Measurements from ENCODE around the gene ATAD1.
"Not testable (repeated sequence)": the region's sequence is repeated elsewhere in the genome, so short reads cannot be mapped to it uniquely, and the experiment has no call there.

Gene ATAD1

DNA sequence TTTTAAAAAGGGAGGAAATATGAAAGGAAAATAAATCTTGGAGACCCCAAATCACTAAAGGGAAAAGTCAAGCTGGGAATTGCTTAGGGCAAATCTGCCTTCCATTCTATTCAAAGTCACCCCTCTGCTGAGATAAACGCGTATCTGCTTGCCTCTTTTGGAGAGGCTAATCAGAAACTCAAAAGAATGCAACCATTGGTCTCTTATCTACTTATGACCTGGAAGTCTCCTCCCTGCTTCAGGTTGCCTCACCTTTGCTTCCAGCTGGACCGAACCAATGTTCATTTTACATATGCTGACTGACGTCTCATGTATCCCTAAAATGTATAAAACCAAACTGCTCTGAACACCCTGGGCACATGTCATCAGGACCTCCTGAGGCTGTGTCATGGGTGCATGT, 14.7 kb downstream of the ATAD1 start:
- ATAC-seq (no peak), DNase-seq (no peak)

DNA sequence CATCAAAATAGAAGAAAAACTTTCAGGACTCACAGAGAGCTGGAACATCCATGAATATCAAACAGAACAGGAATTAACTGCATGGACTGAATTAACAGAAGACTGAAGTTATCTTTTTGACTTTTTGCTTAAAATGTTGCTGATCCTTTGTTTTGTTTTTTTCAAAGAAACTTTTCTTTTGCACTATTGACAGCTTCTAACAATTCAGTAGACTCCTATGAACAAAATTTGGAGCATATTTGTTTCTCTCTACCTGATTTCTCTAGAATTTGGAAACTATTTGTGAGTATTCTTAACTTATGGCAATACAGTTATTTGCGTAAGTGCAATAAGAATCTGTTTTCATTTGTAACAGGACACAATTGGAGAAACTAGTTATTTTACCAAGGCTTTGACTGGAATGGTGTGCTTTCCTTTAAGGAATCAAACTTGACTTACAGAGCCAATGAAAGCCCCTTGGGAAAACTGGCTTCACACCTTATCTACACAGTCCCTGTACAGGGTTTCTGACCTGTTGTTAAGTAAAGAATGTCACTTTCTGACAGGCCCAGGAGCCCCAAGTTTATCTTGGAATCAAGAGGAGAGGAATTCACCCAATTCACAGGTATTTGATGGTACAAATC, 16.1 kb downstream of the ATAD1 start:
- not testable (repeated sequence) for ATAC-seq, DNase-seq

DNA sequence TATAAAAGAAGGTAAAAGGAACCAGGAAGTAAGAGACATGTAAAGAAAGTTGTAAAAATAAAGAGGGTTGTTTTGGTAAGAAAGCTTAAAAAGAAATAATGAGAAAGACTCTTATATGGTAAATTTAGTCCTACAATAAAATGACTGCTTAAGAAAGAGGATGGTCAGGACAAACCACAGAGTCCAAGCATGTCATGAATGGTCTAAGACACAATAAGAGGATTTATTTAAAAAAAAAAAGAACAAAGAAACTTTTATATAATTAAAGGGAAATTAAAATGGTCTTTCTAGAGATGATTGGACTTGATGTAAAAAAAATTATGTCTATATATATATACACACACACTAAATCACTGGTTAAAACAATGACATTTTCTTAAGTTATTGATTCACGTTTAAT, 18.2 kb downstream of the ATAD1 start:
- DNase-seq, result no peak
- no peak for ATAC-seq

DNA sequence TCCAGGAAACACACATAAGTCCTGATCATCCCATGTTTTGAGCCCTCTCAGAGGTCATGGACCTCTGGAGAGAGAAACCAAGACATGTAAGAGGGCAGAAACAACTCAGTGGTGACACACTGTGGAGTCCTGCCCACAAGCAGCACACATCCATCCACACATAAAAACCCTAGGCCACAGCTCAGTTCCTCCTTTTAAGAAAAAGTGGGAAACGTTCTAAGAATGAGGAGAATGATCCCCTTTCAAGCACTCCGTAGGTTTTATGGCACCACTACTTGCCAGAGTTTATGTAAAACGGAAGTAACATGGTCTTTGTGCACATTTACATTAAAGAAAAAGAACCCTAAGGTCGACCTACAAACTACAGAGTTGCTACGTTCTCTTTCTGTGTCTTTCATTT, 19.9 kb downstream of the ATAD1 start:
- ATAC-seq (no peak), DNase-seq (no peak)

DNA sequence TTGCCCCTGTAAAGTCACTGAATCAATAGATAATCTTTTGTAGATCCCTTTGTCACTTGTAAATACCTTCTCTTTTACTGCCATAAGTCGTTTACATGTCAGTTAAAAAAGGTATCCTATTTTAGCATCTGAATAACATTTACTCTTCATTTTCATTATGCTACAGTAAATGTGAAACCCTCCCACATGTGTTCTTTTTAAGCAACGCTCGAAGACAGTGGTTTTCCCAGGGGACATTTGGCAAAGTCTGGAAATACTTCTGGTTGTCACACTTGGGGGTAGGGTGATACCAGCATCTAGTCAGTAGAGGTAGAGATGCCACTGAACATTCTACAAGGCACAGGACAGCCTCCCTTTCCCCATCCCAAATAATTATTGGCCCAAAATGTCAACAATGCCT, 23.7 kb downstream of the ATAD1 start:
- DNase-seq (no peak), ATAC-seq (no peak)

DNA sequence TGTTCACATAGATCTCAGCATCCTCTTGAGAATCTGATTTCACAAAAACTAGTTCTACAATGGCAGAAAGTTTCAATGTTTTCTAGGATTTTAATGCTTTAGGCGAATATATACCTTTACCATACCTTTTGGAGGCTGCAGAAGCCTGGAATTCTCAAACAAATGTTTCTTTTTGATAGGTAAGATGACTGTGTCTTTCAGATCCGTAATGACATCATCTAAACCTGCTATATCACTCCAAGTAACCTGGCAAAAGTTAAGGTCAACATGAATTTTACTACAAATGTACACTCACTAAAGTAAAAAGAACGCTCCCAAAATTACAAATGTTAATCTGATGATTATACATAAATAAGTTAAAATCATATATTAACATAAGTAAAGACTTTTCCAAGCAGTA, 27.8 kb downstream of the ATAD1 start:
- no peak for DNase-seq
- no peak for ATAC-seq

DNA sequence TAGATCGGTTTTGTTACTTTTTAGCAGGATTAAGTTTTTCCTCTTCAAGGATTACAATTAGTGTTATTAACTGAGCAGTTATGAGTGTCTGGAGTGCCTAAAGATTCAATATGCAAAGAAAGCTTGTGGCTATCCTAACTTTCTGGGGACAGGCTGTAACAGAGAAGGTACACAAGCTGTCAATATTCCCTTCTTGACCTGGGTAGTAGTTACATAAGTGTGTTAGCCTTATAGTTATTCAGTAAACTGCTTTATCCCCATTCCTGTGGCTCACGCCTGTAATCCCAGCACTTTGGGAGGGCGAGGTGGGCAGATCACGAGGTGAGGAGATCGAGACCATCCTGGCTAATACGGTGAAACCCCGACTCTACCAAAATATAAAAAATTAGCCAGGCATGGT, 31.6 kb downstream of the ATAD1 start:
- DNase-seq (no peak), ATAC-seq (no peak)

DNA sequence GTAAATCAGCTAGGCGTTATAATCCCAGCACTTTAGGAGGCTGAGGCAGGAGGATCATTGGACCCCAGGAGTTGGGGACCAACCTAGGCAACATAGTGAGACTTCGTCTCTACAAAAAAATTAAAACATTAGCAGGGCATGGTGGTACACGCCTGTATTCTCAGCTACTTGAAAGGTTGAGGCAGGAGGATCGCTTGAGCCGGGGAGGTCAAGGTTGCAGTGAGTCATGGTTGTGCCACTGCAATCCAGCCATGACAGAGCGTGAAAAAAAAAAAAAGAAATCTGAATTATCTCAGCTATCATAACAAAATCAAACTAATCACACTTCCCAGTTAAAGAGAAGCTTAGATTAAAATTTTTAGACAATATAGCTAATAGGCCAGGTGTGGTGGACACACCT, 35.3 kb downstream of the ATAD1 start:
- ATAC-seq, result no peak
- DNase-seq, result no peak

DNA sequence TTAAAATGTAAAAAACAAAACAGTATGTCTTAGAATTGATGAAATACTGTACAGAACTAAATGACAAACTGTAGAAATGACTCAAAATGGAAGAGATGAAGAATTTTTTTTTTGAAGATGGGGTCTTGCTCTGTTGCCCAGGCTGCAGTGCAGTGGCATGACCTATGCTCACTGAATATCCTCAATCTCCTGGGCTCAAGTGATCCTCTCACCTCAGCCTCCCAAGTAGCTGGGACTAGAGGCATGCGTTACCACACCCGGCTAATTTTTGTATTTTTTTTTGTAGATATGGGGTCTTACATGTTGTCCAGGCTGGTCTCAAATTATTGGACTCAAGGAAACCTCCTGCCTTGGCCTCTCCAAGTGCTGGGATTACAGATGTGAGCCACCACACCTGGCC, 36.5 kb downstream of the ATAD1 start:
- ATAC-seq, result no peak

DNA sequence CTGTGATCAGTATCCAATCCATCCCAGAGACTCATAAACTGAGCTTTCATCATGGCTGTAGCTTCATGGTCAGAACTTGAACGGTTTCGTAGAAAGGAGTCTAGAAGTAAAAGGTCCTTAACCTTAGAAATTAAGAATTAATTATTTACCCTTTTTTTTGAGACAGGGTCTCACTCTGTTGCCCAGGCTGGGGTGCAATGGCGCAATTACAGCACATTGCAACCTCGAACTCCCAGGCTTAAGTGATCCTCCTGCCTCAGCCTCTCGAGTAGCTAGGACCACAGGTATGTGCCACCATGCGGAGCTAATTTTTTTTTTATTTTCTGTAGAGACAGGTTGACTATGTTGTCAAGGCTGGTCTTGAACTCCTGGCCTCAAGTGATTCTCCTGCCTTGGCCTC, 41.7 kb downstream of the ATAD1 start:
- no peak for DNase-seq
- ATAC-seq, result no peak

More for the DNA sequence above, 36.5 kb downstream of the ATAD1 start:
- no peak for DNase-seq

DNA sequence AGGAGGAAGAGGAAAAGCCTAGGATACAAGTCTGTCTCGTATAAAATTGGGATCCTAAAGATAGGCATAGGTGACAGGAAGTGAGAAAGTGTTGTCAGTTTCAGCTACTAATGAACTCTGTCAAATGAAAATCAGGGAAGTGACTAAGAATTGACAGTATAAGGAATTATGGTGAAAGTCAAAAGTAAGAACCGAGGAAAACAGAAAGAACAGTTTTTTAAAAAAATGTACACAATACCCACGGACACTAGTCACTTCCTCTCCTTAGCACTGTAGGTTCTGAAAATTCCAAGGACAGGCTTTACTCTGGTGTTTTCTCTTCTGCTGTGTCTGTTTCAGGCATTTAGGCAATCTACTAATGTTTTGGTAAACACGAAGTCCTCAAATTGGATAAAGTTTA, 42.3 kb downstream of the ATAD1 start:
- ATAC-seq, result no peak
- no peak for DNase-seq

DNA sequence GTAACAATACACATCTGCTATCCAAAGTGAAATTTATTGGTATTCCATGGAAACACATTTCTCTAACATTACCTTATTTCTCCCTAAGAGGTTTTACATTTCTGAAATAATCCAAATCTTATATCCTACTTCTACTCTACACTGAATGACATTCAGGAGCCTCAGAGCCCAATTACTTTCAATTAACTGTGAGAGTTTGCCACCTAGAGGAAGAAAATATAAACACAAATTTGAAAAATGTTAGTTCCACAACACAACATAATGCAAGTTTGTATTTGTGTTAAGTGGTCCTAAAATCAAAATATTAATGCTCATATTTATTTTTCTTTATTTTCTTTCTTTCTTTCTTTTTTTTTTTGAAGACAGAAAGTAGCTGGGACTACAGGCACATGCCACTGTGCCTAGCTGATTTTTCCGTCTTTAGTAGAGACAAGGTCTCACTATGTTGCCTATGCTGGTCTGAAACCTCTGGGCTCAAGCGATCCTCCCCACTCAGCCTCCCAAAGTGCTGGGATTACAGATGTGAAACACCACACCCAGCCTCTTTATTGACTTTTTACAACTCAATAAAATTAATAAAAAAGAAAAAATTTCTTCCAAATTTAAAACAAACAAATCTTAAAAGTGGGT, 46.0 kb downstream of the ATAD1 start:
- ATAC-seq, result no peak
- no peak for DNase-seq

DNA sequence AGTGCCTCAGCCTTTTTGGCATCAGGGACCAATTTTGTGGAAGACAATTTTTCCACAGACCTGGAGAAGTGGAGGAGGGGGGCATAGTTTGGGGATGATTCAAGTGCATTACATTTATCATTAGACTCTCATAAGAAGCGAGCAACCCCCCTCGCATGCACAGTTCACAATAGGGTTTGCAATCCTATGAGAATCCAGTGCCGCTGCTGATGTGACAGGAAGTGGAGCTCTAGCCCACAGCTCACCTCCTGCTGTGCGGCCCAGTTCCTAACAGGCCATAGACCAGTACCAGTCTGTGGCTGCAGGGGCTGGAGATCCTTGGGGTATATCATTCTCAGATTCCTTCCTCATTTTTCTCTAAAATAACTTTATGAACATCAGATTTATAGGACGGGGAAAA, 50.8 kb downstream of the ATAD1 start:
- ATAC-seq, result no peak
- no peak for DNase-seq

DNA sequence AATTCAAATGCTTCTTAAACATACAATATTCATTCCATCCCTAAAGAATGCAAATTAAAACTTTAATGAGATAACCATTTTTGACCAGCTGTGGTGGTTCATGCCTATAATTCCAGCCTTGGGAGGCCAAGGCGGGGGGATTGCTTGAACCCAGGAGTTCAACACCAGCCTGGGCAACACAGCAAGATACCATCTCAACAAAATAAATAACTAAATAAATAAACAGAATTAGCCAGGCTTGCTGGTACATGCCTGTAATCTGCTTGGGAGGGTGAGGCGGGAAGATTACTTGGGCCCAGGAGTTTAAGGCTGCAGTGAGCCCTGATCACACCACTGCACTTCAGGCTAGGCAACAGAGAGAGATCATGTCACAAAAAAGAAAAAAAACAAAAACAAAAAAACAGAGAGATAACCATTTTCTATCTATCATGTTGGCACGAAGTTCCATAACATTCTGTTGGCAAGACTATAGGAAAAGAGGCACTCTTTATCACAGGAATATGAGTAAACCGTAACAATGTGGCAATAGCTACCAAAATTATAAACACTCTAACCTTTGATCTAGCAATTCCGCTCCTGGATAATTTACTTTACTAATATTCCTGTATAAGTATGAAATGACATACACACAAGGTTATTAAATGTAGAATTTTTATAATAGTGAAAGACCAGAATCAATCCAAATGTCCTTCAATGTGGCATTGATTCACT, 52.2 kb downstream of the ATAD1 start:
- ATAC-seq (no peak), DNase-seq (no peak)

DNA sequence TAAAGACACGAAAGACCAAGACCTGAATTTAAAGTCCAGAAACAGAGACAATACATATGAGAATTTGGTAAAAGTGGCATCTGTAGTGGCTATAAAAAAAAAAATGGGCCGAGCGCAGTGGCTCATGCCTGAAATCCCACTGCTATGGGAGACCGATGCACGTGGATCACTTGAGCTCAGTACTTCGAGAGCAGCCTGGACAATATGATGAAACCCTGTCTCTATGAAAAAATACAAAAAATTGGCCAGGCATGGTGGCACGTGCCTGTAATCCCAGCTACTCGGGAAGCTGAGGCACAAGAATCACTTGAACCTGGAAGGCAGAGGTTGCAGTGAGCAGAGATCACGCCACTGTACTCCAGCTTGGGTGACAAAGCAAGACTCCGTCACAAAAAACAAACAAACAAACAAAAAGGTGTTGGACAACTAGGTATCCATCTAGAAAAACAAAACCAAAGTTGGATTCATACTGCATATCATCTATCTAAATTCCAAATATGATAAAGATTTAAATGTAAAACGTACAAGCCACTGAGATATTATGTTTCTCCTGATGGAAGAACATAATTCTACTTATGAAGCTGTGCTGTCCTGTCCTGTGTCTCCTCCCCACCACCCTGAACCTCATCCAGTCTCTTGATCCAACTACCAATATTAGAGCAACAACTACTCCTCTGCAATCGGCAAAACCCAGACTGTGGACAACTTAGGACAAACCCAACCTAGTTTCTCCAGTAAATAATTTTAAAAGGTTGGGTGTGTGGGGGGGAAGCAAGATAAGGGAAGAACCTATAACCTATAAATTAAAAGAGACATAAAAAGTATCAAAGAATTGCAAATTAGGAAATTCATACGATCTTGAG, 53.7 kb downstream of the ATAD1 start:
- ATAC-seq (no peak), DNase-seq (no peak)

DNA sequence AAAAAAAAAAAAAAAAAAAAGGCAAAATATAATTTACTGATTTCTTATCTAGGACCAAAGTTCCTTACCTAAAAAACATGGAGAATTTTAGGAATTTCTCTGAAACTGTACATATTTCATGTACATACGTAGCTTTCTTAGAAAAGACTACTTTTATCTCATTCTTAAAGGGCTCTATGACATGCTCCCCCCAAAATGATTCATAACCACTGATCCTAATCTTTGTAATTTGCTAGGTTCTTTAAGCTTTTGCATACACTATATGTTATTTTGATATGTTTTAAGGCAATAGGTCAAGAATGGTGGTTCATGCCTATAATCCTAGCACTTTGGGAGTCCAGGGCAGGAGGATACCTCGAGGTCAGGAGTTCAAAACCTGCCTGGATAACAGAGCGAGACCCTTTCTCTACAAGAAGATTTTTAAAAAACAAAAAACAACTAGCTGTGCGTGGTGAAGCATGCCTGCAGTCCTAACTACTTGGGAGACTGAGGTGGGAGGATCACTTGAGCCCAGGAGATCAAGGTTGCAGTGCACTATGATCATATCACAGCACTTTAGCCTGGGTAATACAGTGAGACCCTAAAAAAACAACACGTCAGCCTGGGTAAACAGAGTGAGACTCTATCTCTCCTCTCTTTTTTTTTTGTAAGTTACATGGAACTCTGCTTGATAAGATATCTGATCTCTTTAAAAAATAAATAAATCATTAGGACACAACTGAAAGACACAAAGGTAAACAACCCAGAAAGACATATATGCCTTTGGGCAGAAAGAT, 54.8 kb downstream of the ATAD1 start:
- DNase-seq (no peak), ATAC-seq (peak; percentile 52)

DNA sequence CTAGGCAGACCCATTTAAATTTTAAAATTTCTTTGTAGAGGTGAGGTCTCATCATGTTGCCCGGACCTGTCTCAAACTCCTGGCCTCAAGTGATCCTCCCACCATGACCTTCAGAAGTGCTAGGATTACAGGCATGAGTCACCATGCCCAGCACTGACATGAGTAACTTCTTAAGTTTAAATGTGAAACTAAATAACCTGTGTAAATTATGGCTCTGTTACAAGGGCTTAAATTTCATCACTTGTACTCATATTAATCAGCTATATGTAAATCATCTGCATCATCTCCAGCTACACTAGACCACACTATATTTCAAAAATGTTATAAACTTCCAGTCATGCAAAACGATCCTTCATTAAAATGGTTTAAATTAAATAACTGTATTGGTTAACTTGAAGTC, 56.1 kb downstream of the ATAD1 start:
- peak; percentile 42 for DNase-seq
- peak; percentile 99 for ATAC-seq

DNA sequence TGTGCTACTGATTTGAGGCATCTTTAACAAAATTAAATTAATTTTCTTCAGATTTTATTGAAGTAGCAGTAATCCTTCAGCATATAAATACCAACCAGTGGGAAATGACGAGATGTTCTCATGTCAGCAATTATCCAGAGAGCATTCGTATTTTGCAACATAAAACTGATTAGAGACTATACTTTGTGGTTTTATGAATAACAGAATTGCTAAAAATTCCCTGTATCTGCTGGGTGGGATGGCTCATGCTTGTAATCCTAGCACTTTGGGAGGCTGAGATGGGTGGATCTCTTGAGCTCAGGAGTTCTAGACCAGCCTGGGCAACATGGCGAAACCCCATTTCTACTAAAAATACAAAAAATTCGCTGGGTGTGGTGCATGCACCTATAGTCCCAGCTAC, 56.9 kb downstream of the ATAD1 start:
- DNase-seq (no peak), ATAC-seq (no peak)

DNA sequence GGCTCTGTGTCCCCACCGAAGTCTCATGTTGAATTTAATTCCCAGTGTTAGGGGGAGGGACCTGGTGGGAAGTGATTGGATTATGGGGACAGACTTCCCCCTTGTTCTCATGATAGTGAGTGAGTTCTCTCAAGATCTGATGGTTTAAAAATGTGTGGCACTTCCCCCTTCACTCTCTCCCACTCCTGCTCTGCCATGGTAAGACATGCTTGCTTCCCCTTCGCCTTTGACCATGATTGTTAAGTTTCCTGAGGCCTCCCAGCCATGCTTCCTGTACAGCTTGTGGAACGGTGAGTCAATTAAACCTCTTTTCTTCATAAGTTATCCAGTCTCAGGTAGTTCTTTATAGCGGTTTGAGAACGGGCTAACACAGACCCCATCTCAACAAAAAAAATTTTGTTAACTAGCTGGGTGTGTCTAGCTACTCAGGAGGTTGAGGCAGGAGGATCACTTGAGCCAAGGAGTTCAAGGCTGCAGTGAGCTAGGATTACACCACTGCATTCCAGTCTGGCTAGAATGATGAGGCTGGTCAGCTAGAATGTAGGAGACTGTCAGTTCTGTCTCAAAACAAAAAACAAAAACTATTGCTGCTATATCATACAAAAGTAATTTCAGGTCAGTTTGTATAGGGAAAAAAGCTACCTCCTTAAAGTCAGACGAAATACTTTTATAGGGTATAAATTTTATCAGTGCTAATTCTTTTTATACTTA, 57.7 kb downstream of the ATAD1 start:
- DNase-seq (no peak), ATAC-seq (no peak)

DNA sequence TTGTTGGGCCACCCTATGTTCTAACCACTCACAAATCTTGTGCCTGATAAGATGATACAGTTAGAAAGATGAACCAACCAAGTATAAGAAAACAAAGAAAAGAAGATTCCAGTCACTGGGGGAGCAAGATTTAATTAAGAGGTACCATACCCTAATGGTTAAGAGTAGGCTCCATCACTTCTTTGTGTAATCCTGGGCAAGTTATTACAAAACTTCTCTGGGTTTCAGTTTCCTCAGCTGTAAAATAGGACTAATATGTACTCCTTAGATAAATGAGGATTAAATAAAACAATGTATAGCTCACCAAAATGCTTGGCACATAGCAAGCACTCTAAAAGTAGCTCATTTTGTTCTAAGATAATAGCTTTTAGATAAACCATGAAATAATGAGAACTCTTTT, 58.5 kb downstream of the ATAD1 start:
- ATAC-seq (no peak), DNase-seq (no peak)

DNA sequence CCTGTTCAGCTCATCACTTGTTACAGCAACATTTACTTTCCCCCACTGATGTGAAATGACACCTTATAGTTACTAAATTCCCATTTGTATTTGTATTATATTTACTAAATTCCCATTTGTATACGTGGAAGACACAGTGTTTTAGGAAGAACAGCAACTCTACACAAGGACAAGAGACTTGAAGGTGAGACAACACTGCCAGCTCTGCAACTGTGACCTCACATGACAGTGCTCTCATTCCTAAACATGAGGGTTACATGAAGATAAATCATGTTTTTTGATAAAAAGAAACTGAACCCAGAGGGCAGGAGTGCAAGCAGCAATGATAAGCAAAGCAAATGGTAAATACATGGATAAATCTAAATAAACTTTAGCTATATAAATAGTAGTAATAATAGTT, 60.3 kb downstream of the ATAD1 start:
- ATAC-seq (no peak), DNase-seq (no peak)
